Measurements from ENCODE around the gene CYB5R3.

Gene CYB5R3

GRCh38 chr22:42649246-42650099 is at the start of gene CYB5R3:
TSS of gene CYB5R3 (minus strand) at chr22:42649392. CDS start at chr22:42649315, 77 bp downstream.
- DNase-seq = peak; percentile 82 to 88

GRCh38 chr22:42697542-42698013 is 48.4 kb upstream of the CYB5R3 start:
- no peak for DNase-seq

GRCh38 chr22:42696331-42696967 is 47.3 kb upstream of the CYB5R3 start:
- DNase-seq = no peak

GRCh38 chr22:42695294-42695693 is 46.1 kb upstream of the CYB5R3 start:
- DNase-seq = no peak

- DNase-seq = no peak
Measured at GRCh38 chr22:42693763-42694683, 44.8 kb upstream of the CYB5R3 start.

GRCh38 chr22:42693055-42693762 is 44.0 kb upstream of the CYB5R3 start:
- DNase-seq = no peak

- no peak for DNase-seq
Measured at GRCh38 chr22:42692239-42693054, 43.3 kb upstream of the CYB5R3 start.

GRCh38 chr22:42691440-42691839 is 42.2 kb upstream of the CYB5R3 start:
- no peak for DNase-seq

- DNase-seq = no peak
Measured at GRCh38 chr22:42688241-42689211, 39.3 kb upstream of the CYB5R3 start.

- no peak for DNase-seq
Measured at GRCh38 chr22:42686756-42687491, 37.7 kb upstream of the CYB5R3 start.

- no peak for DNase-seq
Measured at GRCh38 chr22:42685941-42686653, 36.9 kb upstream of the CYB5R3 start.

GRCh38 chr22:42684462-42685195 is 35.4 kb upstream of the CYB5R3 start:
- DNase-seq = no peak

- DNase-seq = no peak
Measured at GRCh38 chr22:42683578-42684283, 34.5 kb upstream of the CYB5R3 start.

GRCh38 chr22:42682113-42682851 is 33.1 kb upstream of the CYB5R3 start:
- DNase-seq = no peak

GRCh38 chr22:42680648-42681047 is 31.5 kb upstream of the CYB5R3 start:
- peak in 1 of 2 donors; percentile 18 for DNase-seq

GRCh38 chr22:42679691-42680090 is 30.5 kb upstream of the CYB5R3 start:
- DNase-seq = no peak

- DNase-seq = no peak
Measured at GRCh38 chr22:42678894-42679293, 29.7 kb upstream of the CYB5R3 start.

Data from stimulated activated CD4-positive, alpha-beta T cell treated with anti-CD3 and anti-CD28 coated beads, Interleukin-2, amount 100 ng/mL, for 24 hours (primary cell).